ENCODE measurements around the gene RASAL1. TPM values are rescaled to one million over a fixed set of nuclear protein-coding genes. Genes with fewer than 3 reads are reported as not detected.

The RASAL1 gene
- total RNA-seq, 1 experiment from 2014 or later = 85.9 TPM

DNA sequence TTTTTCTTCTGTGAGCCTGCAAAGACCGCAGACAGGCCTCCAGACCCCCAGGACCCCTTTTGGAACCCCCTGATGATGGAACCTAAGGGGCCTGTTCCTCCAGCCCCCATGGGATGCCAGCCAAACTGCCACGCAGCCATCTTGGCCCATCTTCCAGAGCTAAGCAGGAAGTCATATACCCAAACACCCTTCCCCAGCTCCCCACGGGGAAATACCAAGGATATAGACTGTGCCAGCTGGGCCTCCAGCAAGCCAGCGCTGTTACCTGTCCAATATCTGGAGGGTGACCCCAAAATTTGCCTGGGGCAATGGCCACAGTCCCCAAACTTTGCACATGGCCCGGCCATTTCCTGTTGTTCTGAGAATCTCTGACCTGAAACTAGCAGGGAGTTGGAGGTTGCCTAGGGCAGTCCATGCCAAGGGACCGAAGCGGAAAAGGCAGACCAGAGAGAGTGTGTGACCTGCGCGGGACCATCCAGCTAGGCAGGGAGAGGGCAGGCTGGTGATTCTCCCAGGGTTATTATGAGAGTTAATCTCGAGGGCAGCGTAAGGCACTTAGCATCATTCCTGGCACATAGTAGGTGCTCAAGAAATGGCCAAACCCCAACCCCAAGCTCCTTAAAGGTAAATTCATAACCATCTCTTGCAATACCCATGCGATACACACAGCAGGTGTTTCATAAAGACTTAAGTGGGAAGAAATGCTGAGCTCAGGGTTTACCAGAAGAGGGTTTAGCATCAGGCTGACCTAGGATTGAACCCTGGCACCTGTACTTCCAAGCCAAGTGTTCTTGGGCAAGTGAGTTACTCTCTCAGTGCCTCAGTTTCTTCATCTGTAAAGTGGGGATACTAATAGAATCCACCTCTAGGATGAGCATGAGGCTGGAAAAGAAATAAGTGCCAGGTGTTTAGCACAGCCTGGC is 2.6 kb upstream of the RASAL1 start:
- CTCF ChIA-PET = interaction anchor here (0.7 to 6.7 kb wide), 2 partner anchors 14 to 475 kb away, joined by 5 to 108 read pairs; partner anchors contain the start of gene CFAP73

DNA sequence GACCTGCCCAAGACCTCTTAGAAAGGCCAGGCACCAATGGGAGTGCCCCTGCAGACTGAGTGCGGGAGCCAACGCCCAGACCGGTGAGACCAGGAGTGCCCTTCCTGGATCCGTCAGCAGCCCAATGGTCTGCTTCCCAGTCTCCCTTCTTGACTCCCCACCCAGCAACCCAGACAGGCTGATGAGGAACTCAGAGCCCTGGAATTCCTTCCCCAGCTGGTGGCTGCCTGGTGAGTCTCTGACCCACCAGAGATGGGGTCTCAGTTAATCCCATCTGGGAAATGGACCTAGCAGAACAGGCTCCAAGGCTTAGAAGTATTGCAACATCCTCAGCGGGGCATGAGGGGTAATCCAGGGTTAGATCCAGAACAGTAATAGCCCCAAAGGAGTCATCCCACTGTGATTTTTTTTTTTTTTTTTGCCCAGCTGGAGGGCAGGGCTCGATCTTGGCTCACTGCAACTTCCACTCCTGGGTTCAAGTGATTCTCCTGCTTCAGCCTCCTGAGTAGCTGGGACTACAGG is 1.5 kb upstream of the RASAL1 start:
- DNase-seq = peak; percentile 92
- TF ChIP-seq, protein P1, sequence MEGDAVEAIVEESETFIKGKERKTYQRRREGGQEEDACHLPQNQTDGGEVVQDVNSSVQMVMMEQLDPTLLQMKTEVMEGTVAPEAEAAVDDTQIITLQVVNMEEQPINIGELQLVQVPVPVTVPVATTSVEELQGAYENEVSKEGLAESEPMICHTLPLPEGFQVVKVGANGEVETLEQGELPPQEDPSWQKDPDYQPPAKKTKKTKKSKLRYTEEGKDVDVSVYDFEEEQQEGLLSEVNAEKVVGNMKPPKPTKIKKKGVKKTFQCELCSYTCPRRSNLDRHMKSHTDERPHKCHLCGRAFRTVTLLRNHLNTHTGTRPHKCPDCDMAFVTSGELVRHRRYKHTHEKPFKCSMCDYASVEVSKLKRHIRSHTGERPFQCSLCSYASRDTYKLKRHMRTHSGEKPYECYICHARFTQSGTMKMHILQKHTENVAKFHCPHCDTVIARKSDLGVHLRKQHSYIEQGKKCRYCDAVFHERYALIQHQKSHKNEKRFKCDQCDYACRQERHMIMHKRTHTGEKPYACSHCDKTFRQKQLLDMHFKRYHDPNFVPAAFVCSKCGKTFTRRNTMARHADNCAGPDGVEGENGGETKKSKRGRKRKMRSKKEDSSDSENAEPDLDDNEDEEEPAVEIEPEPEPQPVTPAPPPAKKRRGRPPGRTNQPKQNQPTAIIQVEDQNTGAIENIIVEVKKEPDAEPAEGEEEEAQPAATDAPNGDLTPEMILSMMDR (IDR thresholded peaks at IDR 0.05; ENCODE audit: unreplicated experiment) = no peak
- peaks cover 45% of the 10 kb centered on the region for H3K4me1 Mint-ChIP-seq (ENCODE audit: low read depth, unreplicated experiment)
- H3K4me3 Mint-ChIP-seq (ENCODE audit: low read depth, unreplicated experiment) = peak overlapping the region; percentile 97
- TSS peak; percentile 75 for BruUV-seq (replicated peaks)
- peaks cover 47% of the 10 kb centered on the region for H3K36me3 Mint-ChIP-seq (ENCODE audit: insufficient read depth, unreplicated experiment)
- peak overlapping the region; percentile 96 for H3K27ac Mint-ChIP-seq (ENCODE audit: unreplicated experiment)
- intact Hi-C loops (cut with micrococcal nuclease; ENCODE audit: unreplicated experiment) = loop anchor here (2.0 kb wide), 1 partner anchor 38 kb away; no protein-coding TSS in a partner anchor
- CTCF ChIA-PET = interaction anchor here (0.7 to 6.7 kb wide), 2 partner anchors 15 to 476 kb away, joined by 5 to 108 read pairs; partner anchors contain the start of gene CFAP73
- no peaks in the 10 kb centered on the region for H3K9me3 Mint-ChIP-seq (ENCODE audit: low read depth, unreplicated experiment)
- H3K27me3 Mint-ChIP-seq (ENCODE audit: unreplicated experiment) = no peaks in the 10 kb centered on the region

More for the DNA sequence above, 2.6 kb upstream of the RASAL1 start:
- no peak overlapping the region for H3K4me3 Mint-ChIP-seq (ENCODE audit: low read depth, unreplicated experiment)
- H3K36me3 Mint-ChIP-seq (ENCODE audit: insufficient read depth, unreplicated experiment) = peaks cover 46% of the 10 kb centered on the region
- DNase-seq = no peak
- no peaks in the 10 kb centered on the region for H3K9me3 Mint-ChIP-seq (ENCODE audit: low read depth, unreplicated experiment)
- H3K4me1 Mint-ChIP-seq (ENCODE audit: low read depth, unreplicated experiment) = peaks cover 45% of the 10 kb centered on the region
- BruUV-seq (replicated peaks) = no TSS peak
- intact Hi-C loops (cut with micrococcal nuclease; ENCODE audit: unreplicated experiment) = loop anchor here (2.0 kb wide), 1 partner anchor 39 kb away; no protein-coding TSS in a partner anchor
- peak overlapping the region; percentile 50 for H3K27ac Mint-ChIP-seq (ENCODE audit: unreplicated experiment)
- no peaks in the 10 kb centered on the region for H3K27me3 Mint-ChIP-seq (ENCODE audit: unreplicated experiment)
- TF ChIP-seq, protein P1 (IDR thresholded peaks at IDR 0.05; ENCODE audit: unreplicated experiment) = no peak

- peak; percentile 69 for DNase-seq
- intact Hi-C loops (cut with micrococcal nuclease; ENCODE audit: unreplicated experiment) = loop anchor here (2.0 kb wide), 1 partner anchor 38 kb away; no protein-coding TSS in a partner anchor
- CTCF ChIA-PET = interaction anchor here (0.6 to 6.7 kb wide), 5 partner anchors 15 to 225 kb away, joined by 3 to 108 read pairs (median 3); partner anchors contain the start of gene CFAP73
Measured at GRCh38 chr12:113136128-113136989, 798 bp upstream of the RASAL1 start.

More at GRCh38 chr12:113136128-113136989, 798 bp upstream of the RASAL1 start:
- H3K4me3 Mint-ChIP-seq (ENCODE audit: low read depth, unreplicated experiment) = peak overlapping the region; percentile 97
- TF ChIP-seq, protein P1 (IDR thresholded peaks at IDR 0.05; ENCODE audit: unreplicated experiment) = no peak
- H3K9me3 Mint-ChIP-seq (ENCODE audit: low read depth, unreplicated experiment) = no peaks in the 10 kb centered on the region
- no TSS peak for BruUV-seq (replicated peaks)
- no peaks in the 10 kb centered on the region for H3K27me3 Mint-ChIP-seq (ENCODE audit: unreplicated experiment)
- peaks cover 47% of the 10 kb centered on the region for H3K4me1 Mint-ChIP-seq (ENCODE audit: low read depth, unreplicated experiment)
- peaks cover 46% of the 10 kb centered on the region for H3K36me3 Mint-ChIP-seq (ENCODE audit: insufficient read depth, unreplicated experiment)
- peak overlapping the region; percentile 96 for H3K27ac Mint-ChIP-seq (ENCODE audit: unreplicated experiment)
